ENCODE data around the gene GLT6D1.

The GLT6D1 gene

DNA sequence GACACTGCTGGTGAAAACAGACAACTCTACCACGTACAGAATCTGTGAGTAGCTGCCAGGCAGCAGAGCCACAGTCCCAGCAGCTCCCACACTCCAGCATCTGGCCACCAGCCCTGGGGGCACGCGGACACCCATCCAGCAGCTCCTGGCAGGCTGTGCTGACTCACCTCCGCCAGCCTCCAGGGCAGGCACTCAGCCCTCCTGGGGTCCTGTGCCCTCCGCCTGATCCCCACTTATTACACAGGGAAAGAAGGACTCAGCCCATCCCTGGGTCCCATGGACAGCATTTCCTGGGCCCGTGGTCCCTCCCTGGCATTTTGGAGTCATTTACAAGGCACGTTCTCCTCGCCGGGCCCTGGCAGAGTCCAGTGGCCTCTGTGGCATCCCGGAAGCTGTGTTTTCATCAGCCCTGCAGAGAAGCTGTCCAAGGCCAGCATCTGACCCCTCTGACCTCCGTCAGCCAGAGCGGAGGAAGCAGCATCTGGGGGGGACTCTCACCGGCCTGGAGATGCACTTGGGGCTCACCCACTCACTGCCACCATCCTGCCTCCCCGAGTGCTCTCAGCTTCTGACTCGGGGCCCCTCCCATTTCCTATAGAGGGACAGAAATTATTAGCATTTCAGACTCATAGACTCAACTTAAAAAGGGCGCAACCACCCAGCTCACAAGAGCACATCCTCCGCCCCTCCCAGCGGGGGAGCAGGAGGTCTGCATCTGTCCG lies 56.2 kb downstream of the GLT6D1 start:
- DNase-seq: no peak

DNA sequence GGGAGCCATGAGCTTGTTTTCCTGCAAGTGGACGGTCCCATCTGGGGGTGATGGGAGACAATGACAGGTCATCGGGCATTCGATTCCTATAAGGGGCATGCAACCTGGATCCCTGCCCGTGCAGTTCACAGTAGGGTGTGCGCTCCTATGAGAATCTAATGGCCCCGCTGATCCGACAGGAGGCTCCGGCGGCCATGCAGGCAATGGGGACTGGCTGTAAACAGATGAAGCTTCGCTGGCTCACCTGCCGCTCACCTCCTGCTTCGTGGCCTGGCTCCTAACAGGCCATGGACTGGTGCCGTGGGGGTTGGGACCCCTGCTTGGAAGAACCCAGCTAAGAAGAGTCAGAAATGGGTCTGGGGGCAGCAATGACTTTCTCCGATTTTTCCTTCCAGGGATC lies 56.8 kb downstream of the GLT6D1 start:
- no peak for DNase-seq

DNA sequence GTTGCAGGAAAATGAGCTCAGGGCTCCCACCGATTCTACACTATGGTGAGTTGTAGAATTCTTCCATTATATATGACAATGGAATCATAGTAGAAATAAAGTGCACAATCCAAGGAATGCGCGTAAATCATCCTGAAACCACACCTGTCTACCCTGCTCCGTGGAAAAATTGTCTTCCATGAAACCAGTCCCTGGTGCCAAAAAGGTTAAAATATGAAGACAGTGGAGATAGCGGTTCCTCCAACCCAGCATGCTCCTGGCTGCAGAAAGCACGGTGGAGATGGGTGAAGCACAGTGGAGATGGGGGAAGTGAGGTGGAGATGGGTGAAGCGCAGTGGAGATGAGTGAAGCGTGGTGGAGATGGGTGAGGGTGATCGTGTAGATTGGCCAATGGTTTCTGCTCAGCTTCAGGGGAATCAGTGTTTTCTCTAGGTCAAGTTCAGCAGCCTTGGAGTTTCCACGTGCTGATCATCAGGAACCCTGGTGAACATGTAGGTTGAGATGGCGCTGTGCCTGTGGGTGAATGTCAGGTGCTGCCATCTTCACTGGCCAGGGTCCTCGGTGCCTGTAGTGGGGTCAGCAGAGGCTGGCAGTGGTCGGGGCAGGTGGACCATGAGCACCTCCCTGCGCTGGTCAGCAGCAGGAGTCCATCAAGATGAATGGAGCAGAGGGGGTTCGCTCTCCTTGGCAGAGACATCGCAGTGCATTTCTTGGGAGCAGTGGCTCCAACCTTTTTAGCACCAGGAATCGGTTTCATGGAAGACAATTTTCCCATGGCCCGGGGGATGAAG lies 57.5 kb downstream of the GLT6D1 start:
- DNase-seq: no peak

DNA sequence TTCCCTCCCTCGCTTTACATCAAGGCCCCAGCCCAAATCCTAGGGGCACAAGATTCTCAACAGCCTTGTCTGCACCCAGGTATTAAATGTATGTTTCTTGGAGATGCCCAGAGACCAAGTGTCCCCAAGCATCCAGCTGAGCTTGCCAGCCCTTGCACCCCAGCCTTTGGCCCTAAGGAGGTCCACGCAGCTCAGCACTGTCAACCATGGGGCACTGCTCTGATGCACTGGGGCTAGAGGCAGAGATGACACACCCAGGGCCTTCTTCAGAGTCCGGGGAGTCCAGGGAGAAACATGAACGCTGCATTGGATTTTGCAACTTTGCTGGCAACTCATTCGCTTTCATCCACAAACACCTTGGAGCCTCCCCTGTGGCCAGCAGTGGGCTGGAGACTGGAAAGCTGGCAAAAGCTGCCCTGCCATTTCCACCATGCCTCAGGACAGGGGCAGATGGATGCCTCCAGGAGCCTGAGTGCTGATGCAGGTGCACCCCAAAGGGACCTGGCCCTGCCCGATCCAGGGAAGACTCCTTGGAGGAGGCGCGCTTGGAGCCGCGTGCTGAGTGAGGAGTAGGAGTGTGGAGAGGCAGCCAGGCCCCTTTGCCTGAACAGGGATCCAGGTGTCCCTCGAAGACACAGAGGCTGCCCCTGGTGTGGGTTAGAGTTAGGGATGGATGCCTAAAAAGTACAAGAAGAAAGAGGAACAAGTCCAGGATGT lies 58.5 kb downstream of the GLT6D1 start:
- no peak for DNase-seq

DNA sequence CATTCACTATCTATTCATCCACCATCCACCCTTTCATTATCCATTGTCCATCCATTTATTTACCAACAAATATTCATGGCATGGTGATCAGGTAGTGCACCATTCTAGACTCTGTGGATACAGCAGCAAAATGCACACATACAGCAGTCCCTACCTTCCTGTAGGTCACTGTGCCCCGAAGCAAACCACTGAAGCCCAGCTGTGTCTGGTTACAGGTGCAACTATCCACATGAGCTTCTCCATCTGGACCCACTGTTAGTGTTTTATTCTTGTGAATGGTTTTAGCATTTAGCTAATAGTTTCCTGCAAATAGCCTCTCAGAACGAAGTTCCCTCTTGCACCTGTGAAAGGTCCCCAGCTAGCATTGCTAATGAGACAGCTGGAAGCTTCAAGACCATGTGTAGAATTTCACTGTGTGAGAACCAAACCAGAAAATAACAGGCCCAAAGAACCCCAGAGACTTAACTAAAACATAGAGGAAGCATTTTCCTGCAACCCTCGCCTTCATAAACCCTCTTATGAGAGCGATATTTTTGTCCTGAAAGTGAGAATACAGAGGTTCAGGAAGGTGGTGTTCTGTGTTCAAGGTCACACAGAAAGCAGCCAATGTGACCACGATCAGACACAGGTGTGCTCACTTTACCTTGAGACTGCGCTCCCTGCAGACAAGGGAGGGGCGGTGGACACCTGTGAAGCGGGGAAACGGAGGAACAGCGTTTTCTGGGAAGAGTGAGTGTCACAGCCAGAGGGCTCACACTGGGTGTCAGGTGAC lies 59.3 kb downstream of the GLT6D1 start:
- no peak for DNase-seq

DNA sequence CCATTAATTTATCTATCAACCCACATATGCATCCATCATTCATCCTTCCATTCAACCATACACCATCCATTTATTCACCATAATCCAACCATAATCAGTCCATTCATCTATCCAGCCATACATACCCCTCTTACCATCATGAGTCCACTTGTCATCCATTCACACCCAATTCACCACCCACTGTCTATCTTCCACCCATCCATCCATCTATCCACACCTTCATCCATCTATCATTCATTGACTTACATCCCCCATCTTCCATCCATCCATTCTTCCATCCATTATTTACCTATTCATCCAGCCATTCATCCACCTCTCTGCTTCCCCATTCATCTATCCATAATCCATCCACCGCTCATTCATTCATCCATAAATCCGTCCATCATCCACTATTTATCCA lies 60.0 kb downstream of the GLT6D1 start:
- DNase-seq: no peak

DNA sequence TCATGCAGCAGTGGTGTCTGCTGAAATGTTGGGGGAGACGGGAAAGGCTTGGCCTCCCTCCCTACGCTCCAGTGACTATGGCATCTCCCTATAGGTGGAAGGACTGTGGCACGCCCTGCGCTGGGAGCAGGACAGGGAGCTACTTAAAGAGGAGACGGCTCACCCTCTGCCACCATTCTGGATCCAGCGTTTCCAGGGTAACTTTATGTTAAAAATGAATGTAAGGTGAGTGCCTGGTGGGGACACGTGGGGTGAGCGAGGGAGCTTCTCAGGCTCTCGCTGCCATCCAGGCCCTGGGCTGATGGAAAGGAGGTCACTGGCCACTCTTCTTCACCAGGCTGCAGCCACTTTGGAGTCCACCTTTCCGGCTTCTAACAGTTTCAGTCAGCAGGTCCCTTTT lies 62.1 kb downstream of the GLT6D1 start:
- DNase-seq: no peak

DNA sequence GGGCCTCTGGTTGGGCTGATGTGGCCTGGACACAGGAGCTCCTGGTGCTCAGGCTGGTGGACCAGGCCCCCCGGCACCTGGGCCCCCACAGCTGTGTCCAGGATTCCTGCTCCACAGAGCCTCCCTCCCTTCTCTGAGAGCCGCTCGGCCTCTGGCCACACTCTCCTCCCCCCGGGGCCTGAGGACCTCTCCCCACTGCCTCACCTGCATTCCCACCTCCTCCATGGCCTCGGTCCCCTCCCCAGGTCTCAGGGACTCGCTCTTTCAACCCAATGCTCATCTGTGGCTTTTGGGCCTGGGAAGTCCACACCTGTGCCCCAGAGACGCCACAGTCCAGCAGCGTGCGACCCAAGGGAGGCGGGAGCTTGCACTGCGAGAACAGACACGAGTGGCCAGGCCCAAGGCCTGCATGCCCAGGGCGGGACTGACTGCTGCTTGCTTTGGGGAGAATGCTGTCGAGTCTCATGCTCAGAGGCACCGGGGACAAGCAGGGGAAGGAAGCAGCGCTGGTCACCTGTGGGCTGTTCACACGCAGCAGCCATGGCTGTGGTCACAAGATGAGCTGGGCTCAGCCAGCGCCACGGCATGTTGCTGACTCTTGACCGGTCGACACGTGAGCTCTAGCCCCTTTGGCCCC lies 63.2 kb downstream of the GLT6D1 start:
- DNase-seq: no peak

DNA sequence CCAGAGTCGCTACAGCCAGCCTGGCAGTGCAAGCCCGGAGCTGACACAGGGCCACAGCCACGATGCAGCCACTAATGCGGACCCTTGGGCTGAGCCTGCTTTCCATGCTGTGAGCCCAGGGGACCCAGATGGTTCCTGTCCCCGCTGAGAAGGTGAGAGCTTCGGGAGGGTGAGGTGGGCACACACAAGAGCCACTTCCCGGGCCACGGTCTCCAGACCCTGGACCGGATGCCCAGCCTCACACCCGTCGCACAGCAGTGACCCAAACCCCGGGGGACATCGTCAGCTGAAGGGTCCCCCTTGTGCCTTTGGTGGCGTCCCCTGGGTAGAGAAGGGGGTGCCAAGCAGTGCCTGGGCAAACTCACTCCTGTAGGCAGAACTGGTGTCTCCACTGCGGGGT lies 64.4 kb downstream of the GLT6D1 start:
- DNase-seq: no peak

DNA sequence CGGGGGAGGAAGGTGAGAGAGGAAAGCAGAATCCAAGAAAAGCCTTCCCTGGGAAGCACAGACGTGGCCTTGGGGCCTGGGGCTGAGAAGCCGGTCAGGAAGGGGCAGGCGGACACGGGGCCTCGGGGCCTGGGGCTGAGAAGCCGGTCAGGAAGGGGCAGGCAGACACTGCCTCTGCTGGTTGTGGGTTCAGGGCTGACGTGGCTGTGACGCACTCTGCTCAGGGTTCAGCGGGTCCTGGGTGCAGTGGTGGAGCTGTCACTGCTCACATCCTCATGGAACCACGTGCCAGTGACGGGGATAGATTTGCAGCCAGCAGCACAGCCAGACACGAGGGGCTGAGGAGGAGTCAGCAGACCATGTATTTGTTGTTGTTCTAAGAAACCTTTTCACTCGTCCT lies 65.0 kb downstream of the GLT6D1 start:
- no peak for DNase-seq

All from NCI-H2107 (cell line).